Fibroblast of pulmonary artery (primary cell): ENCODE data around the gene SCAMP2.

ENCODE experiments used
- DNase-seq: peaks from one replicate; pipeline ENCODE4 v3.0.0-alpha.2; 2010; ENCODE audit warnings: low read depth
- H3K4me3 ChIP-seq: replicated peaks from 2 replicates; pipeline ENCODE4 v1.5.1; 2011; ENCODE audit warnings: low read depth, mild to moderate bottlenecking, control low read depth, low read length, moderate library complexity
- CTCF ChIP-seq: IDR thresholded peaks from 2 replicates; pipeline ENCODE4 v1.5.1; 2011; ENCODE audit warnings: mild to moderate bottlenecking, control low read depth, low read length, inconsistent platforms; ENCODE audit errors: missing control alignments

The SCAMP2 gene

GRCh38 chr15:74854453-74855022, 18.6 kb downstream of the SCAMP2 start:
- H3K4me3 ChIP-seq = no peak overlapping the region
- no peak for DNase-seq
- no peak for TF ChIP-seq CTCF

- no peak for TF ChIP-seq CTCF
- DNase-seq = no peak
- H3K4me3 ChIP-seq = no peak overlapping the region
Observed at GRCh38 chr15:74851960-74852359, 21.2 kb downstream of the SCAMP2 start.

GRCh38 chr15:74850393-74850792, 22.8 kb downstream of the SCAMP2 start:
- no peak for TF ChIP-seq CTCF
- no peak overlapping the region for H3K4me3 ChIP-seq
- DNase-seq = no peak

- H3K4me3 ChIP-seq = no peak overlapping the region
- no peak for DNase-seq
- TF ChIP-seq CTCF = no peak
Observed at GRCh38 chr15:74847432-74847831, 25.7 kb downstream of the SCAMP2 start.

- H3K4me3 ChIP-seq = no peak overlapping the region
- DNase-seq = no peak
- no peak for TF ChIP-seq CTCF
Observed at GRCh38 chr15:74845581-74845980, 27.6 kb downstream of the SCAMP2 start.

GRCh38 chr15:74845208-74845568, 28.0 kb downstream of the SCAMP2 start:
- no peak overlapping the region for H3K4me3 ChIP-seq
- no peak for TF ChIP-seq CTCF
- DNase-seq = no peak

- H3K4me3 ChIP-seq = no peak overlapping the region
- no peak for DNase-seq
- TF ChIP-seq CTCF = no peak
Observed at GRCh38 chr15:74844319-74845207, 28.6 kb downstream of the SCAMP2 start.
